ENCODE data around the gene NOX5. TPM values are rescaled to one million over a fixed set of nuclear protein-coding genes. Genes with fewer than 3 reads are reported as not detected.

NOX5 gene
- polyA plus RNA-seq, 2 of the 4 experiments (the other 2 are of a cell fraction) = 0.19 to 0.22 TPM

DNA sequence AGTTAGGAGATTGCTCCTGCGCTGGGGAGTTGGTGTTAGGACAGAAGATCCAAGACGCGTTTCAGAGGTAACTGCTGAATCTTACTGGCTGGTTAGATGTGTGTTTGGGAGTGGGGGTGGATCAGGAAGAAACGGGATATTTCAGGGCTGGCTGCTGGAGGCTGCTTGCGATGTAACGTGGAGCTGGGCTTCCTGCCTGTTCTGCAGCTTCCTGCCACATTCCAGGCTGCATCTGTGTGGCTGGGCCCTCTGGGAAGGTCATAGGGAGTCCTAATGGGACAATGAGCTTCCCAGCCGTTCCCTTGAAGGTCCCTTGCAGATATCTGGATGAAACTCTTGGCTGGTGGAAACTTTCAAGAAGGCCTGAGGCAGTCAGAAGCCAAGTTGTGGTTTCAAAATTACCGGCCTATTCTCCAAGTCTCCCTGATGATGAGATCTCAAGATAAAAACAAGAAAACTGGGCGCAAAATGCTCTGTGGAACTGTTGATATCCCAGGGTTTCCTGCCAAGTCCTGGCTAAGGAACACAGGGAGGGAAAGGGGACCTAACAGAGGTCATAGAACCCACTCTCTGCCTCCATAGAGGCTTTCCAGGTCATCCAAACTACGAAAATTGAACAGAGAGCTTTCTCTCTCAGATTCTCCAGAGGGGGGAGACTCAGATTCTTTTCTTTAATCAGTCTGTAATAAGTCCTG is 67.0 kb downstream of the NOX5 start:
- ChIA-PET POLR2A (no interaction called here), CTCF (interaction anchor here (0.6 to 3.2 kb wide), 5 partner anchors 9 to 325 kb away, joined by 3 to 10 read pairs (median 3); no protein-coding TSS in a partner anchor)
- no peak for TF ChIP-seq NR3C1 (IDR thresholded peaks at IDR 0.05)
- no peak for TF ChIP-seq POLR2AphosphoS2 (conservative IDR thresholded peaks at IDR 0.05; ENCODE audit: low read length)
- no peak for TF ChIP-seq TP53 (CRISPR knock-in tag; IDR thresholded peaks at IDR 0.05)
- no peak overlapping the region for H3K4me2 ChIP-seq
- ATAC-seq = peak in 1 of 2 experiments; percentile 32; a peak in 2 of 6 replicates
- no peak for DNase-seq (ENCODE audit: low read depth in 1 of 2, low spot score in 1 of 2)
- no peaks in the 10 kb centered on the region for H3K9me3 ChIP-seq
- H3K27ac ChIP-seq = no peak overlapping the region; a peak in 1 of 6 replicates
- no peak overlapping the region for H3K4me3 ChIP-seq
- FAIRE-seq = no peak
- WGBS (ENCODE audit: missing lambda C conversion rate) = 90% methylated on average over 10 of the region's 10 CpGs
- H3K4me1 ChIP-seq = no peaks in the 10 kb centered on the region

DNA sequence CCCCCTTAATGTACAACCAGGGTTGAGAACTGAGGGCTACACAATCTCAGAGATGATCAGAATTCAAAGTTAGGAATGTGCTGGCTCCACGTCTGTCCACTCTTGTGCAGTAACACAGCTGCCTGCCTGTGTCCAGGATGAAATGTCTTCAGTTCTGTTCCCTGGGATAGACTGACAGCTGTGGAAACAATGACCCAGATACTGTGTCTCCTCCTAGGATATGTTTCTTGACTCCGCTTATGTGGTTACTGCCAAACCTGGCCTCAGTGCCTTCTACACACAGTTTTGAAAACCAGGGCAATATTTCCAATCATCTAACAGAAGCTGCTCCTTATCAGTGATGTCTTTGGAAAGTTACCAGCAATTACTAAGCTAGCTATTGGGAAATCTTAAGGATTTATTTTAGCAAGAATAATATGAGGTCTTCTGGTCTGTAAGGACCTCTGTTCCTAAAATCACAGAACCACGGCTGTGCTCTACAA is 67.6 kb downstream of the NOX5 start:
- TF ChIP-seq JUNB (IDR thresholded peaks at IDR 0.05) = no peak
- TF ChIP-seq ZNF302 (CRISPR knock-in tag; IDR thresholded peaks at IDR 0.05) = no peak
- TF ChIP-seq KDM1A (IDR thresholded peaks at IDR 0.05; ENCODE audit: low read depth) = no peak
- TF ChIP-seq JUN (IDR thresholded peaks at IDR 0.05) = no peak
- no peak for TF ChIP-seq TFCP2L1 (CRISPR knock-in tag; IDR thresholded peaks at IDR 0.05)
- no peak for TF ChIP-seq FOSL2 (IDR thresholded peaks at IDR 0.05)
- TF ChIP-seq FOSL2 (CRISPR knock-in tag; IDR thresholded peaks at IDR 0.05) = no peak
- TF ChIP-seq ZFP36 (IDR thresholded peaks at IDR 0.05; ENCODE audit: borderline replicate concordance, partially characterized antibody) = no peak
- TF ChIP-seq ESRRA (IDR thresholded peaks at IDR 0.05; ENCODE audit: borderline replicate concordance, low read length) = no peak
- no peak for TF ChIP-seq CEBPB (IDR thresholded peaks at IDR 0.05)
- no peak for TF ChIP-seq USF2 (IDR thresholded peaks at IDR 0.05)
- no peak for TF ChIP-seq NR3C1 (IDR thresholded peaks at IDR 0.05)
- TF ChIP-seq MAFK (IDR thresholded peaks at IDR 0.05; ENCODE audit: partially characterized antibody) = no peak
- no peak for TF ChIP-seq MAX (IDR thresholded peaks at IDR 0.05)
- TF ChIP-seq CHD2 (IDR thresholded peaks at IDR 0.05; ENCODE audit: low read length, partially characterized antibody) = no peak
- TF ChIP-seq HOXB13 (CRISPR knock-in tag; IDR thresholded peaks at IDR 0.05; ENCODE audit: low read depth) = no peak
- TF ChIP-seq ZSCAN20 (CRISPR knock-in tag; IDR thresholded peaks at IDR 0.05) = no peak
- no peak for TF ChIP-seq HES2 (IDR thresholded peaks at IDR 0.05)
- Histone ChIP-seq H3K4me2 (no peak overlapping the region), H3K27ac (no peak overlapping the region), H3K9me3 (no peaks in the 10 kb centered on the region), H3K4me3 (no peak overlapping the region), H3K4me1 (no peaks in the 10 kb centered on the region)
- ATAC-seq (peak in 1 of 2 experiments; percentile 41; a peak in 2 of 6 replicates), FAIRE-seq (no peak), DNase-seq (ENCODE audit: low read depth in 1 of 2, low spot score in 1 of 2) (no peak)
- ChIA-PET CTCF (interaction anchor here (0.6 to 3.2 kb wide), 5 partner anchors 10 to 324 kb away, joined by 3 to 10 read pairs (median 3); no protein-coding TSS in a partner anchor), POLR2A (no interaction called here)
- WGBS (ENCODE audit: missing lambda C conversion rate) = 91% methylated on average over 3 of the region's 3 CpGs

GRCh38 chr15:69082554-69082953 is 68.1 kb downstream of the NOX5 start:
- WGBS (ENCODE audit: missing lambda C conversion rate) = 57% methylated on average over 3 of the region's 3 CpGs
- ChIA-PET POLR2A (no interaction called here), CTCF (interaction anchor here (1.6 to 3.2 kb wide), 4 partner anchors 18 to 312 kb away, joined by 4 to 10 read pairs (median 4); no protein-coding TSS in a partner anchor)
- no peaks in the 10 kb centered on the region for H3K9me3 ChIP-seq
- H3K27ac ChIP-seq = no peak overlapping the region
- H3K4me1 ChIP-seq = no peaks in the 10 kb centered on the region
- H3K4me3 ChIP-seq = no peak overlapping the region
- no peak for FAIRE-seq
- H3K4me2 ChIP-seq = no peak overlapping the region
- DNase-seq (ENCODE audit: low read depth in 1 of 2, low spot score in 1 of 2) = no peak
- no peak for ATAC-seq
- no peak for TF ChIP-seq ATOH8 (CRISPR knock-in tag; IDR thresholded peaks at IDR 0.05; ENCODE audit: low read depth)
- no peak for TF ChIP-seq RNF2 (IDR thresholded peaks at IDR 0.05; ENCODE audit: borderline replicate concordance, low read depth)
- TF ChIP-seq RARB (CRISPR knock-in tag; IDR thresholded peaks at IDR 0.05) = no peak
- no peak for TF ChIP-seq ELK1 (IDR thresholded peaks at IDR 0.05; ENCODE audit: low read depth, low read length)
- TF ChIP-seq FOSB (CRISPR knock-in tag; IDR thresholded peaks at IDR 0.05) = no peak
- no peak for TF ChIP-seq MAFK (IDR thresholded peaks at IDR 0.05; ENCODE audit: partially characterized antibody)
- TF ChIP-seq ZFP36 (IDR thresholded peaks at IDR 0.05; ENCODE audit: borderline replicate concordance, partially characterized antibody) = no peak
- TF ChIP-seq HES2 (IDR thresholded peaks at IDR 0.05) = no peak
- TF ChIP-seq HMGXB4 (CRISPR knock-in tag; IDR thresholded peaks at IDR 0.05; ENCODE audit: borderline replicate concordance) = no peak
- no peak for TF ChIP-seq JUN (IDR thresholded peaks at IDR 0.05)
- no peak for TF ChIP-seq USF2 (IDR thresholded peaks at IDR 0.05)
- no peak for TF ChIP-seq SREBF2 (IDR thresholded peaks at IDR 0.05)

All from A549 (cell line).